ENCODE results near the gene ALS2.
"Not testable (repeated sequence)": the region's sequence is repeated elsewhere in the genome, so short reads cannot be mapped to it uniquely, and the experiment has no call there.

ALS2 gene

GRCh38 chr2:201673546-201673945, 107.2 kb downstream of the ALS2 start:
- TF ChIP-seq BHLHE40 (IDR thresholded peaks at IDR 0.05; ENCODE audit: borderline replicate concordance) = no peak
- TF ChIP-seq ELF4 (IDR thresholded peaks at IDR 0.05) = no peak
- TF ChIP-seq SP1 (IDR thresholded peaks at IDR 0.05) = no peak
- TF ChIP-seq FOXA1 (IDR thresholded peaks at IDR 0.05) = no peak
- TF ChIP-seq HDGF (IDR thresholded peaks at IDR 0.05; ENCODE audit: borderline replicate concordance) = no peak
- no peak for TF ChIP-seq ZNF384 (IDR thresholded peaks at IDR 0.05)
- ChIA-PET CTCF (no interaction called here), POLR2A (no interaction called here)
- DNase-seq (ENCODE audit: extremely low spot score) = no peak

DNA sequence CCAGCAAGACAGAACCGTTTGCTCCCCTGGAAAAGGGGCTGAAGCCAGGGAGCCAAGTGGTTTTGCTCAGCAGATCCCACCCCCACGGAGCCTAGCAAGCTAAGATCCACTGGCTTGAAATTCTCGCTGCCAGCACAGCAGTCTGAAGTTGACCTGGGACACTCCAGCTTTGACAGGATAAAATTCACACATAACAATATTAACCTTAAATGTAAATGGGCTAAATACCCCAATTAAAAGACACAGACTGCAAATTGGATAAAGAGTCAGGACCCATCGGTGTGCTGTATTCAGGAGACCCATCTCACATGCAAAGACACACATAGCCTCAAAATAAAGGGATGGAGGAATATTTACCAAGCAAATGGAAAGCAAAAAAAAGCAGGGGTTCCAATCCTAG, 109.5 kb downstream of the ALS2 start:
- POLR2A ChIA-PET; DNase-seq (ENCODE audit: extremely low spot score); CTCF ChIA-PET: not testable (repeated sequence)

GRCh38 chr2:201669865-201670264, 110.9 kb downstream of the ALS2 start:
- ChIA-PET CTCF (no interaction called here), POLR2A (no interaction called here)
- DNase-seq (ENCODE audit: extremely low spot score) = no peak
- TF ChIP-seq FOXM1 (IDR thresholded peaks at IDR 0.05; ENCODE audit: borderline replicate concordance) (no peak), CTBP1 (IDR thresholded peaks at IDR 0.05; ENCODE audit: borderline replicate concordance) (no peak), TARDBP (IDR thresholded peaks at IDR 0.05) (no peak), PKNOX1 (IDR thresholded peaks at IDR 0.05) (no peak), BHLHE40 (IDR thresholded peaks at IDR 0.05; ENCODE audit: borderline replicate concordance) (no peak), FOXA1 (IDR thresholded peaks at IDR 0.05) (no peak), SUZ12 (IDR thresholded peaks at IDR 0.05) (no peak), L3MBTL2 (conservative IDR thresholded peaks at IDR 0.05) (no peak), ELF4 (IDR thresholded peaks at IDR 0.05) (no peak), NFRKB (IDR thresholded peaks at IDR 0.05) (no peak), ZNF384 (IDR thresholded peaks at IDR 0.05) (no peak)

DNA sequence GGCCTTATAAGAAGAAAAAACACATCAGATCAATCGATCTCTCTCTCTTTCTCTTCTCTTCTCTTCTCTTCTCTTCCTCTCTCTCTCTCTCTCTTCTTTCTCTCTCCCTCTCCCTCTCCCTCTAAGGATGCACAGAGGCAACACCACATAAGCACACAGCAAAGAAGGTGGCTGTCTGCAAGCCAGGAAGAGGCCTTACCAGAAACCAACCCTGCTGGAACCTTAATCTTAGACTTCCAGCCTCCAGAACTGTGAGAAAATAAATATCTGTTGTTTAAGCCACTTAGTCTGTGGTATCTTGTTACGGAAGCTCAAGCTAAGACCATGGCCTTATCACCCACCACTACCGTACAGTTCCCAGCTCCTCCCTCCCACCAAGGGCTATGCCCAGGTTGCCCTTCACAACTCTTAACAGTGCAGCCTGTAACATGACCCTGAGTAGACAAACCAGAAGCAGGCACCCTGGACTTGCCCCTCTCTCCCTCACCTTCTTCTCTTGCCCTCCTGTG, 112.3 kb downstream of the ALS2 start:
- TF ChIP-seq FOXK2 (IDR thresholded peaks at IDR 0.05) = no peak
- TF ChIP-seq SP1 (IDR thresholded peaks at IDR 0.05) = no peak
- TF ChIP-seq BHLHE40 (IDR thresholded peaks at IDR 0.05; ENCODE audit: borderline replicate concordance) = no peak
- TF ChIP-seq NFRKB (IDR thresholded peaks at IDR 0.05) = no peak
- no peak for TF ChIP-seq ZNF384 (IDR thresholded peaks at IDR 0.05)
- TF ChIP-seq FOXA1 (IDR thresholded peaks at IDR 0.05) = no peak
- no peak for TF ChIP-seq LEF1 (IDR thresholded peaks at IDR 0.05; ENCODE audit: borderline replicate concordance)
- no peak for TF ChIP-seq TARDBP (IDR thresholded peaks at IDR 0.05)
- no peak for TF ChIP-seq ELF4 (IDR thresholded peaks at IDR 0.05)
- TF ChIP-seq ARNT (IDR thresholded peaks at IDR 0.05) = no peak
- TF ChIP-seq HDGF (IDR thresholded peaks at IDR 0.05; ENCODE audit: borderline replicate concordance) = no peak
- no peak for TF ChIP-seq FOXM1 (IDR thresholded peaks at IDR 0.05; ENCODE audit: borderline replicate concordance)
- TF ChIP-seq SUZ12 (IDR thresholded peaks at IDR 0.05) = no peak
- TF ChIP-seq PKNOX1 (IDR thresholded peaks at IDR 0.05) = no peak
- TF ChIP-seq L3MBTL2 (conservative IDR thresholded peaks at IDR 0.05) = no peak
- TF ChIP-seq CTBP1 (IDR thresholded peaks at IDR 0.05; ENCODE audit: borderline replicate concordance) = no peak
- ChIA-PET POLR2A (no interaction called here), CTCF (no interaction called here)
- DNase-seq (ENCODE audit: extremely low spot score) = no peak

DNA sequence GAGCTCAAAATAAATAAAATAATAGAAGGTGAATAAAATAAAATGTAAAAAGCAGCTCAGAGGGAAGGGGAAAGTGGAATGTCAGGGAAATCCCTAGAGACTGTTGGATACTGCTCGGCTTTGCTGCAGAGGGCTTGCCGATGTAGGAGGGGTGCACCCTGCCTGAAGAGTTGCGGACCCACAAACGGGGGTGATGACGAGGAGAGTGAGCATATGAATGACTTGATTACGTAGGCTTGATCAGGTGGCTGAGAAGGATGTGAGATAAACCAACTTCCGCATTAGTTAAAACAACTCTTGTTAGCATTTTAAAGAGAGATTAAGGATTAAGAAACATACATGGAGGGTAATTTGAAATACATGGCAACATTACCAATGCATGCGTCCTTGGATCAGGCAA, 116.4 kb downstream of the ALS2 start:
- TF ChIP-seq FOXA1 (IDR thresholded peaks at IDR 0.05) (no peak), ZNF384 (IDR thresholded peaks at IDR 0.05) (no peak), BHLHE40 (IDR thresholded peaks at IDR 0.05; ENCODE audit: borderline replicate concordance) (no peak), NFRKB (IDR thresholded peaks at IDR 0.05) (no peak), FOXM1 (IDR thresholded peaks at IDR 0.05; ENCODE audit: borderline replicate concordance) (no peak), TARDBP (IDR thresholded peaks at IDR 0.05) (no peak), CTBP1 (IDR thresholded peaks at IDR 0.05; ENCODE audit: borderline replicate concordance) (no peak), LEF1 (IDR thresholded peaks at IDR 0.05; ENCODE audit: borderline replicate concordance) (no peak), FOXK2 (IDR thresholded peaks at IDR 0.05) (no peak), L3MBTL2 (conservative IDR thresholded peaks at IDR 0.05) (no peak), HDGF (IDR thresholded peaks at IDR 0.05; ENCODE audit: borderline replicate concordance) (no peak), ELF4 (IDR thresholded peaks at IDR 0.05) (no peak)
- ChIA-PET CTCF (no interaction called here), POLR2A (no interaction called here)
- no peak for DNase-seq (ENCODE audit: extremely low spot score)

DNA sequence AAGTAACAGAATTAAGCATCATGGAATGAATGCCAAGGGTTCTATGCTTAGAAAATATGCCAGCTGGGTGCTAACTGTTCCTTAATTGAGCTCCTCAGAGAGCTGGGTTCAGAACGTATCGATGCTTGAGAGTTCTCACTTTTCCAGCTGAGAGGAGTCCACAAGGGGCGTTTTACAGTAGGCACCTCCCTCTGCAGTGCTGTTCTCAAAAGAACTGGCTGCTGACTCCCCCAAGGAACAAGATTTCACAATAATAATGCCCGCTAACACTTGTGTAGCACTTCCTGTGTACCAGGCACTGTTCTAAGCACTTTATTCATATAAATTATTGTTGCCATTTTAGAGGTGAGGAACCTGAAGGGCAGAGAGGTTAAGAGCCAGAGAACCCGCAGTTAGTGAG, 119.4 kb downstream of the ALS2 start:
- no peak for DNase-seq (ENCODE audit: extremely low spot score)
- TF ChIP-seq CTBP1 (IDR thresholded peaks at IDR 0.05; ENCODE audit: borderline replicate concordance) = no peak
- TF ChIP-seq L3MBTL2 (conservative IDR thresholded peaks at IDR 0.05) = no peak
- no peak for TF ChIP-seq ARNT (IDR thresholded peaks at IDR 0.05)
- no peak for TF ChIP-seq ELF4 (IDR thresholded peaks at IDR 0.05)
- no peak for TF ChIP-seq BHLHE40 (IDR thresholded peaks at IDR 0.05; ENCODE audit: borderline replicate concordance)
- TF ChIP-seq FOXM1 (IDR thresholded peaks at IDR 0.05; ENCODE audit: borderline replicate concordance) = no peak
- no peak for TF ChIP-seq TARDBP (IDR thresholded peaks at IDR 0.05)
- TF ChIP-seq SUZ12 (IDR thresholded peaks at IDR 0.05) = no peak
- TF ChIP-seq NFRKB (IDR thresholded peaks at IDR 0.05) = no peak
- TF ChIP-seq FOXA1 (IDR thresholded peaks at IDR 0.05) = no peak
- POLR2A ChIA-PET = no interaction called here
- CTCF ChIA-PET = no interaction called here

DNA sequence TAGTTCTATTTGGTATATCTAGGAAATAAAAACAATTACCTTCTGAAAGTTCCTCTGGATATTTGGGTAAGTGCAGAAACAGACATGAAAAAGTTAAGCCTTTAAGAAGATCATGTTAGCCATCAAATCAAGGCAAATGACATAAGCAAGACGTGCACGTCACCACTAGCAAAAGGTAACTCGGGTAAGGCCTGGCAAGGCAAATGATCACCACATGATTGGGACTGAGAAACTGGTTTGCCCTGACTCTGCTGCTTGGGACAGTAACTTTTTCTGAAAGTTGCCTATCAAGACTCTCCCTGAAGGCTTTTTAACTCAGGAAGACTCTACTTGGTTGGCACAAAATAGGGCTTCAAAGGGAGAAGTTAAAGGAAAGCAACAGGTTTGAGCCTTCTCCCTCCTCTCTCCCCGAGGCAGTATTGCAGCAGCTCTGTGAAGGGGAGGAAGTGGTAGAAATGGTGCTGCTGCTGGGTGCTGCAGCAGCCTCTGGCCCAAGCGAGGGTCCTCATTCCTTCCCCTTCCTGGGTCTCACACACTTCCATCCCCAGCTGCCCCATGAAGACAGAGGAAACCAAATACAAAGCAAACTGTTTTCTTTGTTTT, 120.3 kb downstream of the ALS2 start:
- ChIA-PET POLR2A (no interaction called here), CTCF (no interaction called here)
- TF ChIP-seq ARNT (IDR thresholded peaks at IDR 0.05) (no peak), SP1 (IDR thresholded peaks at IDR 0.05) (no peak), BHLHE40 (IDR thresholded peaks at IDR 0.05; ENCODE audit: borderline replicate concordance) (no peak), ZNF384 (IDR thresholded peaks at IDR 0.05) (no peak), NFRKB (IDR thresholded peaks at IDR 0.05) (no peak), TARDBP (IDR thresholded peaks at IDR 0.05) (no peak), LEF1 (IDR thresholded peaks at IDR 0.05; ENCODE audit: borderline replicate concordance) (no peak), FOXA1 (IDR thresholded peaks at IDR 0.05) (no peak), ELF4 (IDR thresholded peaks at IDR 0.05) (no peak), SUZ12 (IDR thresholded peaks at IDR 0.05) (no peak), FOXM1 (IDR thresholded peaks at IDR 0.05; ENCODE audit: borderline replicate concordance) (no peak), CTBP1 (IDR thresholded peaks at IDR 0.05; ENCODE audit: borderline replicate concordance) (no peak), L3MBTL2 (conservative IDR thresholded peaks at IDR 0.05) (no peak), HDGF (IDR thresholded peaks at IDR 0.05; ENCODE audit: borderline replicate concordance) (no peak), FOXK2 (IDR thresholded peaks at IDR 0.05) (no peak), PKNOX1 (IDR thresholded peaks at IDR 0.05) (no peak)
- no peak for DNase-seq (ENCODE audit: extremely low spot score)

Data from HEK293T (cell line).